K562 (cell line): Measurements from ENCODE around the gene PCDHGC4. TPM values are rescaled to one million over a fixed set of nuclear protein-coding genes. Genes with fewer than 3 reads are reported as not detected.

Experiments used
- BMI1 ChIP-seq: fragments of 150-350 bp; IDR thresholded peaks from 2 replicates; pipeline ENCODE4 v1.6.1; 2014; ENCODE audit warnings: low read length
- EZH2 ChIP-seq: IDR thresholded peaks from 2 replicates; pipeline ENCODE4 v1.6.1; 2012; ENCODE audit warnings: low read depth, mild to moderate bottlenecking, inconsistent platforms, low read length, borderline replicate concordance
- IRF2 ChIP-seq: sonication (generic); formaldehyde crosslinking; IDR thresholded peaks from 2 replicates; pipeline ENCODE4 v1.8.1; 2022; ENCODE audit warnings: mild to moderate bottlenecking, missing genetic modification reagents
- NR2C1 ChIP-seq, 2 experiments: fragments of 450-650 bp; IDR thresholded peaks; 2 replicates each; pipeline ENCODE4 v1.6.1; 2017; ENCODE audit warnings: mild to moderate bottlenecking in 2 of 2, antibody characterized with exemption in 1 of 2, inconsistent platforms in 1 of 2, missing compliant biosample characterization in 1 of 2, missing genetic modification characterization in 1 of 2
- POU5F1 ChIP-seq: fragments of 150-350 bp; IDR thresholded peaks from 2 replicates; pipeline ENCODE4 v1.6.1; 2014; ENCODE audit warnings: borderline replicate concordance, low read length, low read depth, mild to moderate bottlenecking; ENCODE audit not compliant: partially characterized antibody
- SAFB ChIP-seq: fragments of 200-400 bp; formaldehyde crosslinking; IDR thresholded peaks from 2 replicates; pipeline ENCODE4 v1.6.1; 2017; ENCODE audit warnings: low read depth, low read length, borderline replicate concordance
- SNRNP70 ChIP-seq: fragments of 200-400 bp; formaldehyde crosslinking; optimal IDR thresholded peaks from 2 replicates; pipeline ENCODE3; 2017; ENCODE audit warnings: low read depth, low read length
- ZBTB1 ChIP-seq: sonication (generic); formaldehyde crosslinking; IDR thresholded peaks from 2 replicates; pipeline ENCODE4 v1.8.1; 2023; ENCODE audit warnings: missing genetic modification reagents, low read depth, mild to moderate bottlenecking, borderline replicate concordance
- ZEB2 ChIP-seq: fragments of 450-650 bp; IDR thresholded peaks from 2 replicates; pipeline ENCODE4 v1.6.1; 2016
- ZNF232 ChIP-seq: sonication (generic); formaldehyde crosslinking; IDR thresholded peaks from 2 replicates; pipeline ENCODE4 v1.8.0; 2022; ENCODE audit warnings: mild to moderate bottlenecking, missing genetic modification reagents
- polyA plus RNA-seq, 8 experiments: library from polyadenylated mRNA; depleted of rRNA in 4 of 8; stranded (reverse) in 5 of 8; unstranded in 3 of 8; fragments of >200 nt; fragmentation: Nextera tagmentation in 2 of 8; fragmentation: Illumina TruSeq in 1 of 8; extraction: Ambion mirVana in 2 of 8; extraction: Trizol in 1 of 8; gene quantifications; 2 replicates each; pipeline versions ENCODE4 v1.2.1 to v1.2.3, GENCODE V29; 2011 to 2014; ENCODE audit warnings: inconsistent platforms in 1 of 8, missing spikeins in 1 of 8
- total RNA-seq, 7 experiments: library from RNA; depleted of rRNA in 6 of 7; stranded (reverse); fragments of >200 nt in 6 of 7; fragmentation: Illumina TruSeq in 2 of 7; extraction: Trizol in 2 of 7; gene quantifications; 2 replicates each; pipeline versions ENCODE4 v1.2.1 to v1.2.3, GENCODE V29; 2011 to 2021; ENCODE audit warnings: low replicate concordance in 1 of 7
- TF ChIP-seq, protein P1 (sequence below), 2 experiments: fragments of 150-350 bp in 1 of 2; IDR thresholded peaks; 2 replicates each; pipeline ENCODE4 v1.6.1; 2012 to 2016; ENCODE audit warnings: low read depth in 2 of 2, low read length in 2 of 2, mild to moderate bottlenecking in 1 of 2, moderate library complexity in 1 of 2
- TF ChIP-seq, protein P2 (sequence below), 3 experiments: IDR thresholded peaks in 2 of 3; conservative IDR thresholded peaks in 1 of 3; 2 replicates each; pipeline ENCODE4 v1.5.1; 2011 to 2012; ENCODE audit warnings: low read length in 3 of 3, mild to moderate bottlenecking in 3 of 3, control low read depth in 2 of 3, improper control_type of control experiment in 1 of 3, inconsistent platforms in 1 of 3, low read depth in 1 of 3, mixed read lengths in 1 of 3, moderate library complexity in 1 of 3; ENCODE audit not compliant: insufficient read depth in 2 of 3
- TF ChIP-seq, protein P3 (sequence below): fragments of 250-450 bp; sonication (Bioruptor Pico); IDR thresholded peaks from 2 replicates; pipeline ENCODE4 v1.5.0; 2021; ENCODE audit warnings: mild to moderate bottlenecking, moderate library complexity
- TF ChIP-seq, protein P4 (sequence below): fragments of 450-650 bp; IDR thresholded peaks from 2 replicates; pipeline ENCODE4 v1.6.1; 2018; ENCODE audit not compliant: partially characterized antibody

PCDHGC4 gene
- total and polyA plus RNA-seq, 9 of the 15 experiments (the other 6 are each of a cell fraction or from before 2014, with no cell fraction given): 0.05 TPM; not detected in 8

DNA sequence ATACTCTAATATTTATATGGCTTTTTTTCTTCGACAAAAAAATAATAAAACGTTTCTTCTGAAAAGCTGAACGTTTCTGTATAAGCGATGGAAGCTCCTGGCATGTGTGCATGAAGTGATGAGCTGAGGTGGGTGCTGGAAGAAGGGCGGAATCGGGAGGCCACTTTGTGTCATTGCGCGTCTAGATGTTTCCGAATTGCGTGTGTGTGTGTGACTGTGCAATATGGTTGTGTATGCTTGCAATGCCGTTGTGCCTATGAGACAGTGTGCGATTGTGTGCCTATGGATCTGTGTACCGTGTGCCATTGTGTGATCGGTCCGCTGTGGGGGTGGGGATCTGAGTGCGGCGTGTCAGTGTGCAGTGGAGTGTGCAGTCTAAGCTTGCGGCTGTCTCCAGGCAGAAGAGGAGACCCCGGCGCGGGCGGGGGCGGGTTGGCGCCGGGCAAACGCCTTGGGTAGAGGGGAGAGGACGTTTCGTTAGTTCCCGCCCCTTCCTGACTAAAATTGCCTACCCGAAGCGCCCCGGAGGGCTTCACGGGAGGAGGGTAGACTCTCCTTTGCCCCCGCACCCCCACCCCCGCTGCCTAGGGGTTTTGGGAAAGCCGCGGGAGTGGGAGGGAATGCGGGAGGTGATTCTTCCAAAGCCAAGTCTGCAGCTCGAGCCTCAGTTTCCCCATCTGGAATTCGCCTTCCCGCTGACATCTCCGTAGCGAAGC is 28.2 kb downstream of the PCDHGC4 start (continued):
- TF ChIP-seq, protein P1, sequence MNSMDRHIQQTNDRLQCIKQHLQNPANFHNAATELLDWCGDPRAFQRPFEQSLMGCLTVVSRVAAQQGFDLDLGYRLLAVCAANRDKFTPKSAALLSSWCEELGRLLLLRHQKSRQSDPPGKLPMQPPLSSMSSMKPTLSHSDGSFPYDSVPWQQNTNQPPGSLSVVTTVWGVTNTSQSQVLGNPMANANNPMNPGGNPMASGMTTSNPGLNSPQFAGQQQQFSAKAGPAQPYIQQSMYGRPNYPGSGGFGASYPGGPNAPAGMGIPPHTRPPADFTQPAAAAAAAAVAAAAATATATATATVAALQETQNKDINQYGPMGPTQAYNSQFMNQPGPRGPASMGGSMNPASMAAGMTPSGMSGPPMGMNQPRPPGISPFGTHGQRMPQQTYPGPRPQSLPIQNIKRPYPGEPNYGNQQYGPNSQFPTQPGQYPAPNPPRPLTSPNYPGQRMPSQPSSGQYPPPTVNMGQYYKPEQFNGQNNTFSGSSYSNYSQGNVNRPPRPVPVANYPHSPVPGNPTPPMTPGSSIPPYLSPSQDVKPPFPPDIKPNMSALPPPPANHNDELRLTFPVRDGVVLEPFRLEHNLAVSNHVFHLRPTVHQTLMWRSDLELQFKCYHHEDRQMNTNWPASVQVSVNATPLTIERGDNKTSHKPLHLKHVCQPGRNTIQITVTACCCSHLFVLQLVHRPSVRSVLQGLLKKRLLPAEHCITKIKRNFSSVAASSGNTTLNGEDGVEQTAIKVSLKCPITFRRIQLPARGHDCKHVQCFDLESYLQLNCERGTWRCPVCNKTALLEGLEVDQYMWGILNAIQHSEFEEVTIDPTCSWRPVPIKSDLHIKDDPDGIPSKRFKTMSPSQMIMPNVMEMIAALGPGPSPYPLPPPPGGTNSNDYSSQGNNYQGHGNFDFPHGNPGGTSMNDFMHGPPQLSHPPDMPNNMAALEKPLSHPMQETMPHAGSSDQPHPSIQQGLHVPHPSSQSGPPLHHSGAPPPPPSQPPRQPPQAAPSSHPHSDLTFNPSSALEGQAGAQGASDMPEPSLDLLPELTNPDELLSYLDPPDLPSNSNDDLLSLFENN (IDR thresholded peaks at IDR 0.05; ENCODE audit: low read depth in 2 of 2, low read length in 2 of 2): no peak
- TF ChIP-seq, protein P2, sequence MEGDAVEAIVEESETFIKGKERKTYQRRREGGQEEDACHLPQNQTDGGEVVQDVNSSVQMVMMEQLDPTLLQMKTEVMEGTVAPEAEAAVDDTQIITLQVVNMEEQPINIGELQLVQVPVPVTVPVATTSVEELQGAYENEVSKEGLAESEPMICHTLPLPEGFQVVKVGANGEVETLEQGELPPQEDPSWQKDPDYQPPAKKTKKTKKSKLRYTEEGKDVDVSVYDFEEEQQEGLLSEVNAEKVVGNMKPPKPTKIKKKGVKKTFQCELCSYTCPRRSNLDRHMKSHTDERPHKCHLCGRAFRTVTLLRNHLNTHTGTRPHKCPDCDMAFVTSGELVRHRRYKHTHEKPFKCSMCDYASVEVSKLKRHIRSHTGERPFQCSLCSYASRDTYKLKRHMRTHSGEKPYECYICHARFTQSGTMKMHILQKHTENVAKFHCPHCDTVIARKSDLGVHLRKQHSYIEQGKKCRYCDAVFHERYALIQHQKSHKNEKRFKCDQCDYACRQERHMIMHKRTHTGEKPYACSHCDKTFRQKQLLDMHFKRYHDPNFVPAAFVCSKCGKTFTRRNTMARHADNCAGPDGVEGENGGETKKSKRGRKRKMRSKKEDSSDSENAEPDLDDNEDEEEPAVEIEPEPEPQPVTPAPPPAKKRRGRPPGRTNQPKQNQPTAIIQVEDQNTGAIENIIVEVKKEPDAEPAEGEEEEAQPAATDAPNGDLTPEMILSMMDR (IDR thresholded peaks at IDR 0.05 in 2 of 3, conservative IDR thresholded peaks at IDR 0.05 in 1 of 3; ENCODE audit: insufficient read depth in 2 of 3, low read depth in 1 of 3, low read length in 3 of 3): no peak
- TF ChIP-seq, protein P3, sequence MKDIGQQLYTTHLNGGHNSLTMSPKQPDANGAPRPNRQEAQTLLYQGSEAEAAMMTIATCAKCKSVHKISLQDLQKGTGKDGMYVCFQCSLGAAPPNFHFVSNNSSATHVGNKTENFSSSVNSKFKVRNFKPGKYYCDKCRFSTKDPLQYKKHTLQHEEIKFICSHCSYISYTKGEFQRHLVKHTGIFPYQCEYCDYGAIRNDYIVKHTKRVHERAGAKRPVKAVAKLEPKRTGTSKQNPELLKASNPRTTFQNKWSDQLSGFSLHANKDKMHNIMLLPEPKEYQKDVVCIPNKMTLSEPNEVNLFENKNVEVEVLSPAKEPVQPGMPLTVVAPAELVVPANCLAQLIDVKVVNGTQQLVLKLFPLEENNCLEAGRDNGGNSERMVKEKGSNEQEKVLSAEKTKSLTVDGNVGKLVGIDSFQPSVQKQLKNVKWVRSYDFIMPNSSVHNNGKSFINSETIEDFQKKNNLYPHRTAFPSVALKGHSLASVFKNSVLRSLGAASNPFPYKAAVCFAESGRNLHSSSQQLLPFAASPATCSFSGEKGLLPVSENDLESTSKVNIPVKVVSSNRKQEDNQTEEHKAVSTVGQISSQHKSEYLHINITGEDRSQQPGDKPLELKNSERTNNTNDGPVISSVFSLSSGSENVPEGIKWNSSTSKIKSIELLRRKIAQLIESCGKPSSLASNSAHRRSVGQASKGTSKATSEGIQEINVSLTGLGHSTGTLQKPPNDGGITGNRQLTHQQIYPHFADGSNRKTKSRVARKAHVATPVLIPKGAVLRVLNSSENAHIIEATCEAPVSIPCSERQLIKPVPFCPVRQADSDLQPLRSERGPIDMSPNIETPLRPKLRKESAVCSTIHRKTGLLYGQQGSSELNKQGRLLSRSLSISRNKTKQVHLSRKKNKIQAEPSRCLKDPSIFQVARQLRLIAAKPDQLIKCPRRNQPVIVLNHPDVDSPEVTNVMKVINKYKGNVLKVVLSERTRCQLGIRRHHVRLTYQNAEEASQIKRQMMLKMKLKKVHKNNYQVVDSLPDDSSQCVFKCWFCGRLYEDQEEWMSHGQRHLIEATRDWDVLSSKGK (CRISPR knock-in tag): no peak
- no peak for TF ChIP-seq IRF2 (CRISPR knock-in tag)
- TF ChIP-seq NR2C1 (IDR thresholded peaks at IDR 0.05): no peak
- no peak for TF ChIP-seq NR2C1 (tag; IDR thresholded peaks at IDR 0.05)
- TF ChIP-seq POU5F1: no peak
- no peak for TF ChIP-seq SAFB
- TF ChIP-seq EZH2: no peak
- TF ChIP-seq ZBTB1 (CRISPR knock-in tag): no peak
- TF ChIP-seq ZEB2: no peak
- TF ChIP-seq BMI1: no peak
- TF ChIP-seq ZNF232 (CRISPR knock-in tag): no peak
- TF ChIP-seq SNRNP70: no peak
- TF ChIP-seq, protein P4, sequence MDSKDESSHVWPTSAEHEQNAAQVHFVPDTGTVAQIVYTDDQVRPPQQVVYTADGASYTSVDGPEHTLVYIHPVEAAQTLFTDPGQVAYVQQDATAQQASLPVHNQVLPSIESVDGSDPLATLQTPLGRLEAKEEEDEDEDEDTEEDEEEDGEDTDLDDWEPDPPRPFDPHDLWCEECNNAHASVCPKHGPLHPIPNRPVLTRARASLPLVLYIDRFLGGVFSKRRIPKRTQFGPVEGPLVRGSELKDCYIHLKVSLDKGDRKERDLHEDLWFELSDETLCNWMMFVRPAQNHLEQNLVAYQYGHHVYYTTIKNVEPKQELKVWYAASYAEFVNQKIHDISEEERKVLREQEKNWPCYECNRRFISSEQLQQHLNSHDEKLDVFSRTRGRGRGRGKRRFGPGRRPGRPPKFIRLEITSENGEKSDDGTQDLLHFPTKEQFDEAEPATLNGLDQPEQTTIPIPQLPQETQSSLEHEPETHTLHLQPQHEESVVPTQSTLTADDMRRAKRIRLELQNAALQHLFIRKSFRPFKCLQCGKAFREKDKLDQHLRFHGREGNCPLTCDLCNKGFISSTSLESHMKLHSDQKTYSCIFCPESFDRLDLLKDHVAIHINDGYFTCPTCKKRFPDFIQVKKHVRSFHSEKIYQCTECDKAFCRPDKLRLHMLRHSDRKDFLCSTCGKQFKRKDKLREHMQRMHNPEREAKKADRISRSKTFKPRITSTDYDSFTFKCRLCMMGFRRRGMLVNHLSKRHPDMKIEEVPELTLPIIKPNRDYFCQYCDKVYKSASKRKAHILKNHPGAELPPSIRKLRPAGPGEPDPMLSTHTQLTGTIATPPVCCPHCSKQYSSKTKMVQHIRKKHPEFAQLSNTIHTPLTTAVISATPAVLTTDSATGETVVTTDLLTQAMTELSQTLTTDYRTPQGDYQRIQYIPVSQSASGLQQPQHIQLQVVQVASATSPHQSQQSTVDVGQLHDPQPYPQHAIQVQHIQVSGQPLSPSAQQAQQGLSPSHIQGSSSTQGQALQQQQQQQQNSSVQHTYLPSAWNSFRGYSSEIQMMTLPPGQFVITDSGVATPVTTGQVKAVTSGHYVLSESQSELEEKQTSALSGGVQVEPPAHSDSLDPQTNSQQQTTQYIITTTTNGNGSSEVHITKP: no peak
